Hematopoietic multipotent progenitor cell (in vitro differentiated cells): ENCODE data around the gene PTP4A2. TPM values are rescaled to one million over a fixed set of nuclear protein-coding genes. Genes with fewer than 3 reads are reported as not detected.
"Not testable (repeated sequence)": the region's sequence is repeated elsewhere in the genome, so short reads cannot be mapped to it uniquely, and the experiment has no call there.

Experiments
- DNase-seq, 3 donors: peaks; one replicate each; pipeline ENCODE4 v3.0.0-alpha.2; 2011 to 2015; ENCODE audit warnings: low read depth in 2 of 3, low spot score in 2 of 3
- total RNA-seq: library from RNA; depleted of rRNA; stranded (reverse); fragments of >200 nt; gene quantifications from one replicate; pipeline ENCODE4 v1.2.3, GENCODE V29; 2012

PTP4A2 gene
- total RNA-seq, 1 donor, result 62.5 TPM

DNA sequence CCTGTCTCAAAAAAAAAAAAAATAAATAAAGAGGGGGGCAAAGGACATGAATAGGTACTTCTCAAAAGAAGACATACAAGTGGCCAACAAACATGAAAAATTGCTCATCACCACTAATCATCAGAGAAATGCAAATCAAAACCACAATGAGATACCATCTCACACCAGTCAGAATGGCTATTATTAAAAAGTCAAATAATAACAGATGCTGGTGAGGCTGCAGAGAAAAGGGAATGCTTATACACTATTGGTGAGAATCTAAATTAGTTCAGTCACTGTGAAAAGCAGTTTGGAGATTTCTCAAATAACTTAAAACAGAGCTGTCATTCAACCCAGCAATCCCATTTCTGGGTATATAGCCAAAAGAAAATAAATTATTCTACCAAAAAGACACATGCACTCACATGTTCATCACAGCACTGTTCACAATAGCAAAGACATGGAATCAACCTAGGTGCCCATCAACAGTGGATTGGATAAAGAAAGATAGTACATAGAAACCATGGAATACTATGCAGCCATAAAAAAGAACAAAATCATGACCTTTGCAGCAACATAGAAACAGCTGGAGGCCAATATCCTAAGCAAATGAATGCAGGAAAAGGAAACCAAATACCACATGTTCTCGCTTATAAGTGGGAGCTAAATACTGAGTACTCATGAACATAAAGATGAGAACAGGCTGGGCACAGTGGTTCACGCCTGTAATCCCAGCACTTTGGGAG is 42.5 kb downstream of the PTP4A2 start:
- DNase-seq, result not testable (repeated sequence)

DNA sequence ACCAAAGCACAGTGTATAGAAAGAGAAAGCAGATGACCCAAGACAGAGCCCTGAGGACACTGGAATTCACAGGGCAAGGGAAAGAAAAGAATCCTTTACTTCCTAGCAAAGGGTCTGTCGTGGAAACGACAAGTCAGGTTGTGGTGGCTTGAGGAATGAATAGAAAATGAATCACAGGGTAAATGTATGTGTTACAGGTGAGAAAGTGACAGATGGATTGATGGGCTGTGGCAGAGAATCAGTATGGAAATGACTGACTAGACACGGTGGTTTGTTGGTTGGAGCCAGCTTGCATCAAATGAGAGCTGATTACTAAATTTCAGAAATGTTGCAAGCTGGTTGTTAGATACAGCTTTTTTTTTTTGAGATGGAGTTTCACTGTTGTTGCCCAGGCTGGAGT is 46.9 kb downstream of the PTP4A2 start:
- no peak for DNase-seq

DNA sequence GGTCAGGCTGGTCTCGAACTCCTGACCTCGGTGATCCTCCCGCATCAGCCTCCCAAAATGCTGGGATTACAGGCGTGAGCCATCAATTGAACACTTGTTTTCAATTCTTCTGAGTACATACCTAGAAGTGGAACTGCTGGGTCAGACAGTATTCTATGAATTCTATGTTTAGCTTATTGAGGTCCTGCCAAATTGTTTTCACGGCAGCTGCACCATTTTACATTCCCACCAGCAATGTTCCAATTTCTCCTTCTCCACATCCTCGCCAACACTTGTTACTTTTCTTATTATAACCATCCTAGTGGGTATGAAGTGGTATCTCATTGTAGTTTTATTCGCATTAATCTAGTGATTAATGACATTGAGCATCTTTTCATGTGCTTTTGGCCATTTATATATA is 49.9 kb downstream of the PTP4A2 start:
- DNase-seq, result no peak

DNA sequence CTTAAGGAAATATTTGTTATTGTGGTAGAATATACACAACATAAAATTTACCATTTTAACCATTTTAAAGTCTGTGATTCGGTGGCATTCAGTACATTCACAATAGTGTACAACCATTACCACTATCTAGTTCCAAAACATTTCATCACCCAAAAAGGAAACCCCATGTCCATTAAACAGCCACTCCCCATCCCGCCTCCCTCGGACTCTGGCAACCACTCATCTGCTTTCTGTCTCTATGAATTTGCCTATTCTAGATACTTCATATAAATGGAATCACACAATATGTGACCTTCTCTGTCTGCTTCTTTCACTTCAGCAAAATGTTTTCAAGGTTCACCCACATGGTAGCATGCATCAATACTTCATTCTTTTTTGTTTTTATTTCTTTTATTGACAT is 51.3 kb downstream of the PTP4A2 start:
- no peak for DNase-seq

DNA sequence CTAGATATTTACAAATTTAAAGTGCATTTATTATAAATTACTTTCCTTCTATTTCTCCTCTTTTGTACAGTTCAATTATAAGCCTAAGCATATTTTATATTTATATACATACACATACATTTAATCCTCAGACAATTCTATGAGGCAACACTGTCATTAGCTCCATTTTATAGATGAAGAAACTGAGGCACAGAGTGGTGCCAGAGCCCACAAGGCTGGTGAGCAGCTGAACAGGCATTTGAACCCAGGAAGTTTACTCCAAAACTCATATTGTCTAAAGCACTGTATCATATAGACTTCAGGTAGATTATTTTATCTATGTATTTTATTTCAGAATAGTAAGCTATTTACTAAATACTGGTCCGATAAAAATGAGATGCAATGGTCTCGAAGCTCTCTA is 52.3 kb downstream of the PTP4A2 start:
- DNase-seq, result no peak

DNA sequence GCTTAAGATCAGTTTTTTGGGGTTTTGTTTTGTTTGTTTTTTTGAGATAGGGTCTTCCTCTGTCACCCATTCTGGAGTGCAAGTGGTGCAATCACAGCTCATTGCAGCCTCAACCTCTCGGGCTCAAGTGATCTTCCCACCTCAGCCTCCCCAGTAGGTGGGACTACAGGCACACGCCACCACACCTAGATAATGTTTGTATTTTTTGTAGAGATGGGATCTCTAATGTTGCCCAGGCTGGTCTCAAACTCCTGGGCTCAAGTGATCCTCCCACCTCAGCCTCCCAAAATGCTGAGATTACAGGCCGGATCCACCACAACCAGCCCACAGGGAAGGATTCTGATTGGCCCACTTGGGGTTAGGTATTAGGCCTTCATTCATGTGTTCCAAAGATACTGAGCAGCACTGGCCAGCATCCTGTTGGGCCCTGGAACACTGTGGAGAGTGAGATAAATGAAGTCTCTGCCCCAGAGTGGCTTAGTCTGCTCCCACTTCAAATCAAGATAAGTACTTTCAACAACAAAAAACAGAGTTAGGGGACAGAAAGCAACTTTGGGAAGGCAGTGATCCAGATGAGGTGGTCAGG is 54.7 kb downstream of the PTP4A2 start:
- no peak for DNase-seq

DNA sequence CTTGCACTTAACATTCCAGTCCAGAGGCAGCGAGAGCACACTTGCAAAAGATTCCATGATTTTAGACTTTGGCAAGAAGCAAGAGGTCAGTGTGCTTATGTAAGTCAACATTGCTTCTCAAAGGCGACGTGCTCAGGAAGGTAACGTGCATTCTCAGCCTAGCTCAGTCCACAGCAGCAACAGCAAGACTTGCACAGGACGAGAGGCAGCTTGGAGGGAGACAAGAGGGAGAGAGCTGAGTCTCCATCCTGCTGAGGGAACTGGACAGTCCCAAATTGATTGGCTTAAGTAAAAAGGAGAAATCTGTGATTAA is 56.5 kb downstream of the PTP4A2 start:
- DNase-seq, result no peak

DNA sequence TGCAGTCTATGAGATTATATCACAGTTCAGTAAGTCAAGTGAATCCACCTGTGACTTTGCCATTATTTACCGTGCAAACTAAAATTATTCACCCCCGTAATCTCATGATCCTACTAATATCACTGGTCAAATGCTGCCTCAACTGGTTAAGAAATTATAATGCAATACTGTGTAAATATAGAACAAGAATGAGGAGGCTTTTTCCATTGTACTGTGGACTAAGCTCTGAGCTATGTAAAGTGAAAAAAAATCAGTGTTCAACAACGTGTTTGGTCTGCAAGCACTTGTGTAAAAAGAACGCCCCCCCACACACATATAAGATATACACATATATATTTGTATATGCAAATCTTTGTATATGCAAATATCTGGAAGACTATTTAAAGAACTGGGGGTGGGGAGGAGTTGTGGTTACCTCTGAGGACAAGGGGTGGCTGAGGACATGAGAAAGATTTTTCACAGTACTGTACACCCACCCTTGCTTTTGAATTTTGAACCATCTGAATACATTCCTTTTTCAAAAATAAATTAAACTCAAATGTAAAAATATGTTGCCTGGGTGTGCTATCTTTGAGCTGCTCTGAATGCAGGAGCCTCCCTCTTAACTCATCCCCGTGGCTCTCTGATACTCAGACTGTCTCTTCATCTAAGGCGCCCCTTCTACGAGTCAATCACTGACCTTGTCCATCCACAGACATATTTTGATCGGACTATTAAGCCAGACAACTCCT is 57.0 kb downstream of the PTP4A2 start:
- no peak for DNase-seq

DNA sequence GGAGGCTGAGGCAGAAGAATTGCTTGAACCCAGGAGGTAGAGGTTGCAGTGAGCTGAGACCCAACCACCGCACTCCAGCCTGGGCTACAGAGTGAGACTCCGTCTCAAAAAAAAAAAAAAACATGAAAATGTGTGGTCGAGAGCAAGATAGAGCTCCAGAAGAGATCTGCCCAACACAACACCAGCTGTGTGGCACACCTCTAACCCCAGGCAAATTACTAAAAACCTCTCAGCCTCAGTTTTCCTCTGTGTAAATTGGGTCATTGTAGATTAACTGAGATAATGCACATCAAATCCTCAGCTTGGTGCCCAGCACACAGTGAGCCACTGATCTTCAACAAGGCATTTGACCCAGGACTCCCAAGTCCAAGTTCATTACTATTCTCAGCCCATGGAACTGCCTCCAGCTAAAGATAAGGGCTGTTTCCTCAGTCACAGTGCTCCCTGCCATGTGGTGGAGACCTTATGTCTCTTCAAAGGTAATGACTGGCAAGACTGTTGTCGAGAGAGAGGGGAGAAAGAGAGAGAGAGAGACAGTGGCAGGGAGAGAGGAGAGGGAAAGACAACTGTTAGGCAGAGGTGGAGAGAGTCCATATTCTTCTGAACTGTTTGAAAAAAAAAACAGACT is 58.1 kb downstream of the PTP4A2 start:
- DNase-seq, result no peak

DNA sequence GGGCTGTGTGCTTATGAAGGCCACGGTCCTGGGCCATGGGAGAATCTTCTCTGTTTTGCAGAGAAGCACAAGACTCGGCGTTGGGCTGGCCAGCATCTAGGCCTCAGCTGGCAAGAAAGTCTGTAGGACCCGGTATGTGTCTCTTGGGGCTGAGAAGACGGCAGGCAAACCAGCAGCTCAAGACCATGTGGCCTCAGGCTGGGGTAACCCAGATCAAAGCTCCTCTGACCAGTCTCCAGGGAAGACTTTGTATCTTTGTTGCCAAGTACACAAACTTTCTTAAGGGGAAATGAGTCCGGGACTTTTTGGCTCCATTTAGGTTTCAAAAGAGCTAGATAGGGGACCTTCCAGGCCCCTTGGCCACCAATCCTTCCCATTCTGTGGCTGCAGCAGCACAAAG is 60.1 kb downstream of the PTP4A2 start:
- DNase-seq, result no peak

DNA sequence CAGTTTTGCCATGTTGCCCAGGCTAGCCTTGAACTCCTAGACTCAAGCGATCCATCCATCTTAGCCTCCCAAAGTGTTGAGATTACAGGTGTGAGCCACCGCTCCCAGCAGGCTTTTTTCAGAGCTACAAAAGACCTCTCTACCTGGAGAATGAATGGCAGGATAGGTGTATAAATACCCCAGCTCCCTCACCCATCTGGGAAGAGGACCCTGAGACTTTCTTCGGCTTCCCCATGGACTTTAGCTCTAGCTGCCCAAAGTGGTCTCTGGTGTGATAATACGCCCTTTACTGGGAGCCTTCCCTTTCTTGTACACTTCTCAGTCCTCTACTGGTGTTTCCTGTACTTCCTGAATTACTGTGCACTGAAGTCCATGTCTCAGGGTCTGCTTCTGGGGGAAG is 60.6 kb downstream of the PTP4A2 start:
- DNase-seq, result no peak

DNA sequence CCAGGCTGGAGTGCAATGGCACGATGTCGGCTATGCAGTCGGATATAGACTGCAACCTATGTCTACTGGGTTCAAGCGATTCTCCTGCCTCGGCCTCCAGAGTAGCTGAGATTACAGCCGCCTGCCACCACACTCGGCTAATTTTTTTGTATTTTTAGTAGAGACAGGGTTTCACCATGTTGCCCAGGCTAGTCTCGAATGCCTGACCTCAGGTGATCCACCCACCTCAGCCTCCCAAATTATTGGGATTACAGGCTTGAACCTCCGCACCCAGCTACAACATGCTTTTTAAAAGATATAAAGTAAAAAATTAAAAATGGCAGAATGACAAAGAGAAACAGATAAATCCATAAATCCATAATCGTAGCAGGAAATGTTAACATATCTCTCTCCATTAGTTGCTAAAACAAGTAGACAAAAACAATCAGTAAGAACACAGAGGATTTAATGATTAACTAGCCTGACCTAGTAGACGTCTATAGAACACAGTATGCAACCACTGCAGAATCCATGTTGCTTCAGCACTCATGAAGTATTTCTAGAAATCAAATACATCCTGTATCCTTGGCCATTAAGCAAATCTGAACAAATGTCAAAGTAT is 62.4 kb downstream of the PTP4A2 start:
- DNase-seq, result no peak

DNA sequence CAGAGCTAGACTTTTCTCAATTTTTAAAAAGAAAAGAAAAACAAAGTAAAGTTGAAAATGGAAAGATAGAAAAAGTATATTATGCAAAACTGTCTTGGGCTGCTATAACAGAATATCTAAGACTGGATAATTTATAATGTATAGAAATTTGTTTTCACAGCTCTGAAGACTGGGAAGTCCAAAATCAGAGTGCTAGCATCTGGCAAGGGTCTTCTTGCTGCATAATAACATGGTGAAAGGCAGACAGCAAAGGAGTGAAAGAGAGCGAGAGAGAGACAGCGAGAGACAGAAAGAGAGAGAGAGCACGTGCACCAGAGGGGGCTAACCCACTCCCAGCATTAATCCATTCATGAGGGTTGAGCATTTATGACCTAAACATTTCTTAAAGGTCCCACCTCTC is 63.2 kb downstream of the PTP4A2 start:
- DNase-seq, result no peak

DNA sequence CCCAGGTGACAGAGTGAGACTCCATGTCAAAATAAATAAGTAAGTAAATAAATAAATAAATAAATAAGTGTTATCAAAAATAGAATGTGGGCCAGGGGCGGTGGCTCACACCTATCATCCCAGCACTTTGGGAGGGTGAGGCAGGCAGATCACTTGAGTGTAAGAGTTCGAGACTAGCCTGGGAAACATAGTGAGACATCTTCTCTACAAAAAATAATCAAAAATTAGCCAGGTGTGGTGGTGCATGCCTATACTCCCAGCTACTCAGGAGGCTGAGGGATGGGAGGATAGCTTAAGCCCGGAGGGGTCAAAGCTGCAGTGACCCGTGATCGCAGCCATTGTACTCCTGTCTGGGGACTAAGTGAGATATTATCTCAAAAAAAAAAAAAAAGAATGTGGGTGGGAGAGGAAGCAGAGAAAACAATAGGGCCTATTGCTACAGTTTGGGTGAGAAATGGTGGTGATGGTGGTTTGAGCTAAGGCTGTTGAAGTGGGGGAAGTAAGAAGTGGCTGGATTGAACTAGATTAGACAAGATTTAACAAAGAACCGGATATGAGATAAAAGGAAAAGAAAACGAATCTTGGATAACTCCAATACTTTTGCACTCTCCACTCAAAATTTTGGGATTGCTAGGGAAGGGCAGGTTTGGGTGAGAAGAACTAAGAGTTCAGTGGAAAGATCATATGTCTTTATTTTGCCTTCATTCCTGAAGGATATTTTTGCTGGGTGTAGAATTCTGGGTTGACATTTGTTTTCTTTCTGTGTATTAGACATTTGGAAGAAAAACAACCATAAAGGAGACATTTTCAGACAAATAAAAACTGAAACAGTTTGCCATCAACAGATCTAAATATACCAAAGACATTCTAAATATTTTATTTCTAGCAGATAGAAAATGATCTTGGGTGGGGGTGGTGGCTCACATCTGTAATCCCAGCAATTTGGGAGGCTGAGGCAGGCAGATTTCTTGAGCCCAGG is 65.2 kb downstream of the PTP4A2 start:
- DNase-seq, result no peak

DNA sequence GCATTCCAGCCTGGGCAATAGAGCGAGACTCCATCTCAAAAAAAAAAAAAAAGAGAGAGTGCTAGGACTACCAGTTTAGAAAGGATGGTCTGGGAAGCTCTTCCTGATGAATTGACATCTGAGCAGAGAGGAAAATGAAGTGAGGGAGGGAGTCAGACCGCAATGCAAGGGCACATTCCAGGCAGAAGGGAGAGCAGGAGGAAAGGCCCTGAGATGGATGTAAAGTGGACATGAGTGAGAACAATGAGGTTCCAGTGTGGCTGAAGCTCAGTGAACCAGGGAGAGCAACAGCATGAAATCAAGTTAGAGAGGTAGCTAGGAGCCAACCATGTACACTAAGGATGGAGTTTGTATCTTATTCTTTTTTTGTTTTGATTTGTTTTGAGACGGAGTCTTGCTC is 66.5 kb downstream of the PTP4A2 start:
- no peak for DNase-seq

DNA sequence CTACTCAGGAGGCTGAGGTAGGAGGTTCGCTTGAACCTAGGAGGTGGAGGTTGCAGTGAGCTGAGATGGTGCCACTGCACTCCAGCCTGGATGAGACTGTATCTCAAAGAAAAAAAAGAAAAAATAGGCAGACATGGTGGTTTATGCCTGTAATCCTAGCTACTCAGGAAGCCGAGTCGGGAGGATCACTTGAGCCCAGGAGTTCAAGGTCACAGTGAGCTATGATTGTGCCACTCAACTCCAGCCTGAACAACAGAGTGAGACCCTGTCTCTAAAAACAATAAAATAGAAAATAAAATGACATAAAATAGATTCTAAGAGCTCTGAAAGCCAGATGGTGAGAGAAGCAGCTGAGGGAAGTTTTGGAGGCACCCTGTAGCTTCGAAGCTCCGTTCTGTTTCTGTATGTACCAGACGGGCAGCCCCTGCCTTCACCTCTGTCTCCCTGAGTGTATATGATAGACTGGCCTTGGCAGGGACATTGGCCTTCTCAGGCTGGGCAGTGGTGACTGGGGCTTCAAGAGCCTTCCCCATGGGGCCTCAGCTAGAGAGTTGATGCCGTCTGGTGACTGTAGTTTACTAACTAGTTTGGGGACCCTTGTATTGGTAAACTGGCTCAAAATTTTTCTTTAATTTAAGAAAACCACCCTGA is 68.0 kb downstream of the PTP4A2 start:
- DNase-seq, result no peak

DNA sequence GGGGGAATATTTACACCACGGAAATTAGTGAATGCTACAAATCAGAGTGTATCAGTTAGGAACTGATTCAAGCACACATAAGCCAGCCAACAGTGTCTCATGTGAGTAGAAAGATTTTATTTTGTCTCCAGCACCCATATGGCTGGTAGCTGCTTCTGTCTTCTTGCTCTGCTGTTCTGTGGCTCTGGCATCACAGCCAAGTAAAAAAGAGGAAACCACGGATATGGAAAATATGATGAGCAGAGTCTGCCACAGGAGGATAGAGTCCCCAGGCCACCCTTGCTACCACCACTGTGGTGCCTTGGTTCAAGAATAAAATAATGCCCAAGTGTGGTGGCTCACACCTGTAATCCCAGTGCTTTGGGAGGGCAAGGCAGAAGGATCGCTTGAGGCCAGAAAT is 68.7 kb downstream of the PTP4A2 start:
- DNase-seq, result peak in 2 of 3 donors; percentile 23 to 72

DNA sequence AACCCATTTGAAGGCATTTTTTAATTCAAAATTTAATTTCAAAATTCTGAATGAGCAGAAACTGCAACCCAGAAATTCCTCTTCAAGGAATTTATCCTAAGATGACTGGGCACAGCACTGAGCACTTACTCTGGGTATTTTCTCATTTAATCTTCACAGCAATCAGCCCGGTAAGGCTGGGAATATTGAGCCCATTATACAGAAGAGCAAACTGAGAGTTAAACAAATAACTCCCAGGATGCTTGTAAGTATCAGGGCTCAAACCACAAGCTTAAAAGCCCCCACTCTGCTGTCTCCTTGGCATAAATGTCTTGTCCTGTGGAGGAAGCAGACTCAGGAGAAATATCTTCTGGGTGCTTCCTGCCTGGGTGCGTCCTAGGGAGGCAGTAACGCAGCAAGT is 69.3 kb downstream of the PTP4A2 start:
- no peak for DNase-seq

DNA sequence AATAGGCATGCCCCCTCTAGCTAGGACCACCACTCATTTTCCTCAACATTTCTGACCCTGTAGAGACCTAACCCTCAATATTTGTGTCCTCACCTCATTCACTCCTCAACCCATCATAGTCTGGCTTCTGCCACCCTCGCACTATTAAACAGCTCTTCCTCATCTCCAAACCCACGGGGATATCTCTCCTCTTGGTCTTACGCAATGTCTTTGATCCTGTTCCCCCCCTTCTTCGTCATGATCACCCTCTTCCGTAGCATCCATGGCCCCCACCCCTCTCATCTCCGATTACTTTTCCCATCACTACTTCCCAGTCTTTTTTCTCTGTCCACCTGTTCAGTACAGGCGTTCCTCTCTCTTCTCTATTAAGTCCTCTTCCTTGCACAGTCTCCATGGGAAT is 70.6 kb downstream of the PTP4A2 start:
- no peak for DNase-seq
